Activated CD4-positive, CD25-positive, alpha-beta regulatory T cell treated with anti-CD3 and anti-CD28 coated beads, Interleukin-2, amount 50 U/mL, for 16 hours (primary cell): Measurements from ENCODE around the gene RUNX1.
"Not testable (repeated sequence)": the region's sequence is repeated elsewhere in the genome, so short reads cannot be mapped to it uniquely, and the experiment has no call there.

Source experiments
- DNase-seq: peaks from one replicate; pipeline ENCODE4 v3.0.0-alpha.2; 2020; ENCODE audit warnings: low read depth, low spot score

The RUNX1 gene

DNA sequence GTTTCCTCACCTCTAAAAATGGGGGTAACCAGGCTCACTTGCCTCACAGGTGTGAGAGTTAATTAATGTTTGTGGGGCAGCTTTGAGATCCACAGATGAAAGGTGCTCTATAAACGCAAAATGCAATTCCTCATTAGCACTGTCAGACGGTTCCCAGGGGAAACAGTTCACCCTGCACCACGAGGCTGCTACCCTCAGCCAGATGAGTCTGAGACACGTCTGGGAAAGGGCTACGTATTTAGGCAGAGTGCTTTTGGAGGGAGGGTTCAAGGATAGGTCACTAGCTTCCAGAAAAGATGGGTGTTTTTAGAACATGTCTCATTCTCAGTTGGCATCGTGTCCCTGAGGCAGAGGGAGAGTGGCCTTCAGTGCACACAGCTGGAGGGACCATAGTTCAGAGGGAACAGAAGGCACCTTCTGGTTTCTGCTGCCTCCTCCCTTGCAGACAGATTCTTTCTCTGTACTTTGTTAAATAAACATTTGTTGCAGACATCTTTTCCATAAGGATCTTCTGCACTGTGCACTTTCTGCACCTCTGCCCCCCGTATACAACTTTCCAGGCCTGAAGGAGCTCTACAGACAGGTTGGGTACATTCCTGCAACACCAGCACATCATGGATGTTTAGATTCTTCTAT is 240.4 kb downstream of the RUNX1 start:
- no peak for DNase-seq

DNA sequence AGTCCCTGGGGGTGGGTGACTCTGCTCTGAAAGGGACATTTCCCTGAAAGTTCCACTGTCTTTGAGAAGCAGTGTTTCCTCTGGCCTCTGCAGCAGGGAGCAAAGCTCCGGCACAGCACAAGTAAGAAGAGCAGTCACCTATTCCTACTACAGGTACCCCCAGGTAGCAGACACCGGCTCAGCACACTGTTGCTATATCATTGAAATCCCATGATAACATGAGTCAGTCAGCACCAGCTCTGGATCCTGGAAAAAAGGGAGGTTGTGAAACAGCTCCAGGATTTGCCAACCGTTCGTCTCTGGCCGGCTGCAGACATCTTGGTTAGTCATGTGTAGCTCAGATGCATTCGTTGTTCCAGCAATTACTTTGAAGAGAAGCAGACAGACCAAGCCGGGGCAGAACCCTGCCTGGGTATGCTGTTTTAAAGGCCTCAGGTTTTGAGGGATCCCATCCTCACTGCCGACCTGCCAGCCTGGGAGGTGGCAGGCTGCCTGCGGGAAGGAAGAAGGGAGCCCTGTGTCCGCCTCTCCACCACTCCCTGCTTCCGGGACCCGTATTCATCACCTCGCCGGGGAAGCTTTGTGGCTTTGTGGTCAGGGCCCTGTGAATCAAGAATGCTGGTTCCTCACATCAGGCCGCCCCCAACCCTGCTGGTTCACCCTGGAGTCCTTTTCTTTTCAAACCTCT is 241.1 kb downstream of the RUNX1 start:
- peak; percentile 14 for DNase-seq

DNA sequence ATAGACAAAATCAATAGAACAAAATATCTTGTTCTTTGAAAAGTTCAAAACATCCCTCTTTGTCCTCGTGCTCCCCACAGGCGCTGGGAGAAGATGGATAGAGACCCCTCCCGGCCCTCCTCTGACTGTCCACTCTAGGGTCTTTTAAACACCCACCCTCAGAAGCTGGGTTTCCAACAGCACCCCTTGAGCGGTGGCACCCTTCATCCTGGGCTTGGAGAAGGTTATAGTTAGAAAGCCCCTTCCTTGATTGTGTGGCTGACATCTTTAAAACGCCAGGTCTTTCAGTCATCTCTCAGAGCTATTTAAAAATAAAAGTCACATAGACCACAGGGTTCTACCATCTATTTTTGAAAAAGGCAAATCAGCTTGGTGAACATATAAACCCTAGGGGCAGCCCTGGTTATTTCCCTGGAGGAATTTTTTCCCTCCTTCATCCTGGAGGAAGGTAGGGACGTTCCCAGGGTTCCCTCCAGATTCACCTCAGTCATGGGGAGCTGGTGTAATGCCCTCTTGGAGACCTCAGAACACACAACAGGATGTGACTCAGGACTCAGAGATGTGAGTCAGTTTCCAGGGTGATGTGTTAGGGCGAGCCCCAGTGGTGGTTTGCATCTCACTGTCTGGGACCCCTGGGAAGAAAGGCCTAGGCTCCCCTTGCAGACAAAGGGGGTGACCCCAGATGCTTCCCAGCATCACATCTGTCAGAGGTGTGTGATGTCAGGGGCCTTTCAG is 241.8 kb downstream of the RUNX1 start:
- DNase-seq, result peak; percentile 11

DNA sequence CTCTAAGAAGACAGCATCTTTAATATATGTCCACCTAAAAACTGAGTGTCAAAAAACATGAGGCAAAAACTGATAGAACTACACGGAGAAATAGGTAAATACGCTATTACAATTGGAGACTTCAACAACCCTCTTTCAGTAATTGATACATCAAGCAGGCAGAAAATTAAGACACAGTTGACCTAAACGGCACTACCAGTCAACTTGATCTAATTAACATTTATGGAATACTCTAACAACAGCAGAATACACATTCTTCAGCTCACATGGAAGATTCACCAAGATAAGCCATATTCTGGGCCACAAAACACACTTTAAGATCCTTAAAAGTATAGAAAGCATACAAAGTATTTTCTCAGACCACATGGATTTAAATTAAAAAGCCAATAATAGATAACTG is 242.7 kb downstream of the RUNX1 start:
- DNase-seq, result no peak

DNA sequence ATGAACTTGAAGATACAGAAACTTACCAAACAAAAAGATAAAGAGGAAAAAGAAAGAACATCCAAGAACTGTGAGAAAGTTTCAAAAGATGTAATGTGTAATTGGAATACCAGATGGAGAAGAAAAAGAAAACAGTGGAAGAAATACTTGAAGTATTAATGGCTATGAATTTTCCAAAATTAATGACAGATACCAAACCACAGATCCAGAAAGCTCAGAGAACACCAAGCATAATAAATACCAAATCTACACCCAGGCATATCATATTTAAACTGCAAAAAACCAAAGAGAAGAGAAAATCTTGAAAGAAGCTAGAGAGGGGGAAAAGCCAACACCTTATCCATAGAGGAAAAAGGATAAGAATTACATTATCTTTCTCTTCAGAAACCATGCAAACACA is 243.9 kb downstream of the RUNX1 start:
- DNase-seq, result no peak

DNA sequence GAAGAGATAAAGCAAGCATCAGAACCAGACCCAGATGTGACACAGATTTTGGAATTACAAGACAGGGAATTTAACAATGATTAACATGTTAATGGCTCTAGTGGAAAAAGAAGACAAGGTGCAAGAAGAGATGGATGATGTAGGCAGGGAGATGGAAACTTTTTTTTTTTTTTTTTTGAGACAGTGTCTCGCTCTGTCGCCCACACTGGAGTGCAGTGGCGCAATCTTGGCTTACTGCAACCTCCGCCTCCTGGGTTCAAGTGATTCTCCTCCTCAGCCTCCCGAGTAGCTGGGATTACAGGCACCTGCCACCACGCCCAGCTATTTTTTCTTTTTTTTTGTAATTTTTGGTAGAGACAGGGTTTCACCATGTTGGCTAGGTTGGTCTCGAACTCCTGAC is 244.5 kb downstream of the RUNX1 start:
- not testable (repeated sequence) for DNase-seq

DNA sequence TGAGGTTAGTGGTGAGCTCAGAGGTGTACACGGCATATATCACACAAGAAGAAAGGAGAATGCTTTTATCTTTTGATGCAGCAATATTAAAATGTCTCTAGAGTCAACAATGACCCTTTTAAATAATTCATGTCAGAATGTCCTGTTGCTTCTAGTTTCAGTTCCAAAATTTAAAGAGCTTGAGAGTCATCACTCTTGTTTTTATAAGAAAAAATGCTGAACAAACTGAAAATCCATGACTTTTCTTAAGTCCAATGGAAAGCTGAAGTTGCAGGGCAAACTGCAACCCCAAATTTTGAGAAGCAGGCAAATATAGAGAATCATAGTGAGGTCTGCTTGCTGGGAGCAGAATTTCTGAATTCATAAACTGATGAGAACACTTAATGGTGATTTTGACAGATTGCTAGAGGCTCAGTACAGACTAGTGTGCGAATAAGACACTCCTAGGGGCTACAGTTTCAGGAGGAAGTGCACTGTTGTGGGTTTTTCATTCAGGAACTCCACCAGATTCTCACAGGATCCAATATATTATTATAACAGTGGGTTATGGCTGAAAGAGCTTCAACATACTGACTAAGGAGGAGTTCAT is 245.2 kb downstream of the RUNX1 start:
- DNase-seq, result no peak

DNA sequence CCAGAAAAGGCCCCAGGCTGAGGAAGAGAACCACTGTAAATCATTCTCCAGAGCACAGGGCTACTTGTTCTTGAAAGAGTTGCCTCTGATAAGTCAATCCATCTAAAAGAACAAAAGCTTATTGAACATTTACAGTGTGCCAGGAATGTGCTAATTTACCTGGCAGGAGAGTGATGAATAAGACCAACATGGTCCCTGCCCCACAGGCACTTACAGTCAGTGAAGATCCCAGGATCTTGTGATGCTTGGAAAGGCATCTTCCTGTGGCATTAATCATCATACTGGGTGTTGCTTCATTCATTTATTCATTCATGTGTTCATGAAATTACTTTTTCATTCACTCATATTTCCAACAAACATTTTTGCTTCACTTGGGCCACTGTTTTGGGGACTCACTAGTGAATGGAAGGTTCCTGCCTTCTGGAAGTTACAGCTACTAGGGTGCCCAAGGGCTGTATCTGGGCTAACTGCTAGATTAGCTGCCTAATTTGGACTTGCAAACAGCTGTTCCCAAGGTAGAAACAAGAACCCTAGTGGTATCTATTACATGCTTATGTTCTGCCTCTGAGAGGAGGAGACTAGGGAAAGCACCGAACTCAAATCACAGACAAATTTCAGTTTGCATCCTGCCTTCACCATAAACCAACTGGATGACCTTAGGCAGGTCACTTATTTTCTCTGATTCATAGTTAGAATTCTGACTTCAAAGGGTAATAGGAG is 246.8 kb downstream of the RUNX1 start:
- no peak for DNase-seq

DNA sequence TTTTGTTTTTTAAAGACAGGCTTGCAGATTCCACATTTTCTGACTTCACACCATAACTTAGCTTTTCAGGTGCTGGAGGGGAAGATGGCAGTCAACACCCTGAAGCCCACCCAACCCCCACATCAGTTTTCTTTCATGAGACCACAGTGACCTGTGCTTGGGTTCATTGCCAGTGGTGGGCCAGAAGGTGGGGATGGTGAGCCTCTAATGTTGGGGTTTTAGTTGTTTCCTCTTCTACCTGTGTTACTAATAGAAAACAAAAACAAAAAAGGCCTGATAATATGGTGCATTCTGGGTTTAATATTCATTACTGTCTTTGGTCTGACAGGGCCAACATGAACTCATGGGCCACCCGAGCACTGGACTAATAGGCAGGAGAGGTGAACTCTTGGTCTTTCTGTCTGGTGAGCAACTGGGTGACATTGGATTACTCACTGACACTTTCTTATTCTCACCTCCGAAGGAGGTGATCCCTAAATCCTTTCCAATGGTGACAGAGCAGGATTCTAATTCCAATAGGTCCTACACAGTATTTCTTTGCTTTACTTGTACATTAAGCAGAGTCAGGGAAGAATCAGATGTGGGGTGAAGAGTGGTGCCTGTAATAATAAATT is 247.5 kb downstream of the RUNX1 start:
- DNase-seq, result no peak

DNA sequence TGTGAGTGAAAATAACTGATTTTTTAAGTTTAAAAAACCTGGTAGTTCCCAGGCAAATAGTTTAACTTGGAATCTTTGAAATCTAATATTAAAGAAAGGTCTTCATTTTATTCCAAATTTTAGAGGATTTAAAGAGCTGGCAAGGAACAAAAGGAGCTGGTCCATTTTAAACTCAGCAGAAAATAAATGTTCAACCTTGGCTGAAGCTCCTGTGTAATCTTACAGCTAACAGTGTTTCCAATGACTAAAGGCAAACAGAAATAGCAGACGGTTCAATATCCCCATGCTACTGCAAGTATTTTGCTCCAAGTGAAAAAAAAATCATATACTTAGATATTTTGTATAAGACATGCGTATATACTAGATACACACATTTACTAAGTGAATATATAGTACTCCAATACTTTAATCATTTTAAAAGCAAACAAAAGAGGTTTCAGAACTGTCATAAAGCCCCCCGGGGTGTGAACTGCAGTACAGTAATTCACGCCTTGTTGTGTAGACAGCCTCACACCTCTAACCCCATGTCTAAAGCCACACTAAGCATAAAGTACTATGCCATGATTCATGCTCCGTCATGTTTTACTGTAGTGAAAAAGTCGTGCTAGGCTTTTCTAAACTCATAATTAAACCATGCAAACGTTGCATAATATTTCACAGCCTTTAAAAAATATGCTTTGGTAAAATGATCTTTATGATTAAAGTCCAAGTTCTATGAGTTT is 248.1 kb downstream of the RUNX1 start:
- no peak for DNase-seq

DNA sequence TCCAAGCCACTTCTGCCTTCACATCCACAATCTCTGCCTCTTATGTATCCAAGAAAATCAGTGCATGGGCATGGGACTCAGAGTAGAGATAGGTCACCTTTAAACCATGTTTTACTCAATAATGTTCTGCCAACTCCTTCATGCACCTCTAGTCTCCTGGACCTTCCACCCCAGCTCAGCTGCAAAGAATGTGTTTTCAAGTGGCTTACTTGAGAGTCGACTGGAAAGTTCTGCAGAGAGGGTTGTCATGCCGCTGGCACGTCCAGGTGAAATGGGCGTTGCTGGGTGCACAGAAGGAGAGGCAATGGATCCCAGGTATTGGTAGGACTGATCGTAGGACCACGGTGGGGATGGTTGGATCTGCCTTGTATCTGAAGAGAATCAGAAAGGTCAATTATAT is 250.0 kb downstream of the RUNX1 start:
- DNase-seq, result no peak

DNA sequence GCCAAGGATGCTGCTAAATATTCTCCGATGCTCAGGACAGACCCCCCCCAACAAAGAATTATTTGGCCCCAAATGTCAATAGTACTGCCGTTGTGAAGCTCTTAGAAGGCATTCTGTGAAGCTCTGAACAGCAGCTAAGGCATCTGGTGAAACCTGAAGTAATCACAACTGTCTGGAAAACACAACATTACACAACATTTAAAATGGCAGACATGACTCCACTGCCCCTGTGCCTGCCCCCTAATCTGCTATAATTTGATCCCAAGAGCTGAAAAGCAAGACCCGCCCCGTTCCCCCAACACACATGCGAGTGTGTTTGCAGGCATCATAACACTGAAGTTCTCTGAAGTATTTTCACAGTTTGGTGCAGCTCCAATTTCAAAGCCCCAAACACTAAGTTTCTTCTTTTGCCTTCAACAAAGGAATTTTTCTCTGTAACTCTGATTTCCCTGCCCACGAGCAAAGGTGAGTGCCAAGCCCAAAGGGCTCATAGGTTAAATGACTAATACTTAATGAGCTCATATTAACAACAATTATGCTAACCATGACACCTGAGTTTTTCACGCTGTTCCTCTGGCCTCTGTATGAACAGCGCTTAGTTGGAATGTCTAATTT is 251.1 kb downstream of the RUNX1 start:
- DNase-seq, result no peak

DNA sequence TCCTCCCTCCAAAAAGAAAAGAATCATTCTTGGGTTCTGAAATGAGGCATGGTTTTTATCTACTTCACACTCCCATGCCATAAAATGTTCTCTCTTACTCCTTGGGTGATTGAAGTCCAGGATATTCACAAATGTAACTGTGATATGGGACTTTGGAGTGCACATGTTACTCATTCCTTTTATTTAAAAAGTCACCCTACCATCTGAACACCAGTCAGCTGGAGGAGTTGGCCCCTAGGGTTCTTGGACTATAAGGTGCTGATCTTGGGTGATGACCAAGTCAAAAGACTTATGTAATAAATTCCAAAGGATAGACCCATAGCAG is 251.9 kb downstream of the RUNX1 start:
- no peak for DNase-seq

DNA sequence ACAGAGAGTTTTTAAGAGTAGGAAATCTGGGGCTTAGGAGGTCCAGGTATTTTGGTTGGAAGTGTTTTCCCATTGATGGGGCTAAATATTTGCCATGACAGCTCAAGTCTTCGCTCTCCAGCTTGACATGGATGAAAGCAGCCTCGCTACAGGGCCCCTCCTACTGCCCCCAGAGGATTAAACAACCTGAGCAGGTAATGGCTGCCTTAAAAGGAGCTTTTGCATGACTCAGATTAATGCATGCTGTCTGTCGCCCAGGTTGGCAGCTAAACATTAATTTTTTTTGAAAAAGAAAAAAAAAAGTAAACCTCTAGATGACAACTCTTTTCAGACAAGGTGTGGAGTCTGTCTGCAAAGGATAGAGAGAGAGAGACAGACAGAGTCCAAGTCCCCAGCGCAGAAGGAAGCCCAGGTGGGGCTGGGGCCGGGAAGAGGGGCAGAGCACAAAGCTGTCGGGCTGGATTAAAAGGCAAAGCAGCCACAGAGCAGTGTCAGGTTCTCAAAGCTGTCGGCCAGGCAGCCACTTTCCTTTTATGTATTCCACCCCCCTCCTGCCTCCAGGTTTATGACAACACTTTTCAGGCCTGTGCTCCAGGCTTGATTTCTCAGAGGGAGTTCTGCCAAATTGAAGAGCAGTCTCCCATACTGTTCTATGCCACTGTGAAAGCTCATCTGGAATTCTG is 252.4 kb downstream of the RUNX1 start:
- no peak for DNase-seq

DNA sequence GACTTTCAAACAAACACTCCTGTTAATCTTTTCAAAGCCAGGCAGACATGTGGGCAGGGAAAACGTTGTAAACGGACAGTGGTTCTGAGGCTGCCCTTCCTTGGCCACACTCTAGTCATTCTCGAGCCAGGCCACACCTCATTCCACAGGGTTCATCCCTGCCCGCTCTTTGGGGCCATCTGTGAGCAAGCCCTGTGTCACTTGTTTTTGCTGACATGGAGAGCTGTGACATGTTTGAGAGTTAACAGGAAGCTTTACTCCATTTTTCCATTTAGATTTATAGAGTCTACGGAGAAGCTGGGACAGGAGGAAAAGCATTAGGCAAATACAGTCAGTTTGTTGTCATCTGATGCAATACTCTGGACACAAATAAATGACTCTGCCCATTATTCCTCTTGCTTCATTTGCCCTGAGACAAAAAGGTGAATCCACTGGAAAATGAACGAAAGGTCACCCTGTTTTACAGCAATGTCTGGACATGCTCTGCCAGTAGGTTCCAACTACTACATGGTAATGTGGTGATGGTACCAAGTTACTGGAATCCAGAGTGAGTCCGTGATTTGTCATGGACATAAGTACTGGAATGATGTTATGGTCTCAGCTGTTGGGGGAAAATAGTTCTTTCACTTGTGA is 253.4 kb downstream of the RUNX1 start:
- DNase-seq, result no peak

DNA sequence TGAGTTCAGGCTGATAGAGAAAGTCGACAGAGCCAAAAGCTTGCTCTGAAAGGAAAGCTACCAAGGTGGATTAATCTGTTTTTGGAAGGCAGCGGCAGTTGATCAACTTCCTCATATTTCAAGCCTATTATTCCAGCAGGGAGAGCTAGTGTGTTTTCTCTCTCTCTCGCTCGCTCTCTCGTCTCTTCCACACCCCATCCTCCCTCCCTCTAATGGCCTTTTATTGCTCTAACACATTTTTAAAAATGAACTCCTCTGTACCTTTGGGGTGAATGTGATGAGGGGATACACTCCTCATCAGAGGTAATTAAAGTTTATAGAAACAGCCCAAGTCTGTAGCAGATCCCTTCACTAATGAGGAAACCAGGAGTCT is 253.9 kb downstream of the RUNX1 start:
- DNase-seq, result no peak

DNA sequence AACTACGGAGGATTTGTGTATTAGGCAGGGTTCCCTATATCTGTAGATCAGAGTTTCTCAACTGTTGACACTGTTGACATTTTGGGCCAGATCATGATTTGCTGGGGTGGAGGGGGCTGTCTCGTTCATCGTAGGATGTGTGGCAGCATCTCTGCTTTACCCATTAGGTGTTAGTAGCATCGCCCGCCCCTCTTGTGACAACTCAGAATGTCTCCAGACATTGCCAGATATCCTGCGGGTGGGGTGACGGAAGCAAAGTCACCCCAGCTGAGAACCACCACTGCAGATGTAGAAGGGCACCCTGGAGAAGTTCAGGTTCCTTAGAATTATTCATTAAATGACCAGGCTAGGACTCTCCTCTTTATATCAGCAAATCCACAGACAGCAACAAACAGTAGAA is 254.4 kb downstream of the RUNX1 start:
- no peak for DNase-seq

DNA sequence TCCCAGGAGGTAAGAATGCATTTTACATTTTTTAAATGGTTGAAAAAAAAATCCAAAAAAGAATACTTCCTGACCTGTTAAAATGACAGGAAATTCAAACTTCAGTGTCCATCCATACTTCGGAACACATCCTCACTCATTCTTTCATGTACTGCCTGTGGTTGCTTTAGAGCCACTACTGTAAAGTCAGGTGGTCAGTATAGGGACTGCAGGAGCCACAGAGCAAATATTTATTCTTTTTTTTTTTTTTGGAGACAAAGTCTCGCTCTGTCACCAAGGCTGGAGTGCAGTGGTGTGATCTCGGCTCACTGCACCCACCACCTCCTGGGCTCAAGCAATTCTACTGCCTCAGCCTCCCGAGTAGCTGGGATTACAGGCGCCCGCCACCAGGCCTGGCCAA is 255.6 kb downstream of the RUNX1 start:
- no peak for DNase-seq

DNA sequence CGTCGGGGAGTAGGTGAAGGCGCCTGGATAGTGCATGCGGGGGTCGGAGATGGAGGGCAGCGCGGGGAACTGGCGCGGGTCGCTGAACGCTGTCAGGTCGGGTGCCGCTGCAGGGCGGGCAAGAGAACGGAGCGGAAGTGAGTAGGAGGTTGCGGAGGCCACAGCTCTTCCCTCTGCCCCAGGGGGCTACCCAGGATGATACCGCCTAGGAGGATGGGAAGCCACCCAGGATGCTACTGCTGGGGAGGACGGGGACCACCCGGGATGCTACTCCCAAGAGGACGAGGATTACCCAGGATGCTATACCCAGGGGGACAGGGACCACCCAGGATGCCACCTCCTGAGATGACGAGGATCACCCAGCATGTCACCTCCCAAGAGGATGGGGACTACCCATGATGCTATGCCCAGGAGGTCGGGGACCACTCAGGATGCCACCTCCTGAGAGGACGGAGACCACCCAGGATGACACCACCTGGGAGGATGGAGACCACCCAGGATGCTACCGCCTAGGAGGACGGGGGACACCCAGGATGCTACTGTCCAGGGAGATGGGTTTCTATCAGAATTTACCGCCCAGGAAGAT is 256.5 kb downstream of the RUNX1 start:
- no peak for DNase-seq
